HG02870 (cell line): ENCODE results near the gene GLRX.
"Not testable (repeated sequence)": the region's sequence is repeated elsewhere in the genome, so short reads cannot be mapped to it uniquely, and the experiment has no call there.

Experiments
- ATAC-seq: cut with Tn5 transposase; IDR thresholded peaks from one replicate; pipeline ENCODE4 v1.9.1; 2021; ENCODE audit warnings: mild to moderate bottlenecking, moderate library complexity; ENCODE audit not compliant: unreplicated experiment

The GLRX gene

DNA sequence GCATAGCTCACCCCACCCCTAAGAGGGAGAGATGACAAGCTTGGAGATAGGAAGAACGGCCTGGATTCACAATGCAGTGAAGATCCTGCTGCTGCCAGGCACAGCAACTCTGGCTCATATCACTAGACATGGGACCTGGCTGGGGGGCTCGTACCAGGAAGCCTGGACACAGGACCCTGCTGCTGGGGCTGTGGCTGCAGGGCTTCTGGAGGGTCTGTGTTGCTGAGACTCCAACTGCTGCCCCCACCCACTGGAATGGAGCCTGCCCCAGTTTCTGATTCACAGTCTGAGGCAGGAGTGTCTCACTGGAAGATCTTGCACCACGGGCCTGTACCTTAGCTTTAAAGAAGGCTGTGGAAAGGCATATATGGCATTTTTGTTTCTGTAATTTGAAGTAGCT, 31.0 kb upstream of the GLRX start:
- ATAC-seq, result no peak

GRCh38 chr5:95852567-95852966, 30.0 kb upstream of the GLRX start:
- ATAC-seq, result no peak

- not testable (repeated sequence) for ATAC-seq
Observed at GRCh38 chr5:95851141-95851540, 28.6 kb upstream of the GLRX start.

DNA sequence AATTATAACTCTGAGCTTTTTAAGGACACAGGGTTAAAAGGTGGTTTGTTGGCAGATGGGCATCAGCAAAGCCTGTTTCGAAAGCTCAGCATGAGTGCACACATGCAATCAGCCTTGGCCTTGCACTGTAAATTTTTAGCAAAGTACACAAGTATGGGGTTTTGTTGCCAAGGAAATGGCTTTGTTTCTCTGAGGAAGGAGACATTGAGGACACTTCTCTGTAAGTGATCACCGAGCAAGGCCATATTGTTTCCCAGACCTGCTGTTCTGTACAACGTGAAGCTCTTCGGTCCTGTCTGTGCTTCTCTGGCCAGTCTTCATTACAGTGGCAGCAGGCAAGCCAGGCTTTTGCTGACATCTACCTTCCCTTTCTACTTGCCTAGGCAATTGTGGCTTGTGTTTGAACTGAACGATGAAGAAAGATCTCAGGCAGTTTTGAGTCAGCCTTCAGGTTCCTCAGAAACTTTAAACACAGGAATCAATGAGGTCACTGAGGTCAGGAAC, 27.9 kb upstream of the GLRX start:
- no peak for ATAC-seq

- no peak for ATAC-seq
Observed at GRCh38 chr5:95848701-95849100, 26.2 kb upstream of the GLRX start.

DNA sequence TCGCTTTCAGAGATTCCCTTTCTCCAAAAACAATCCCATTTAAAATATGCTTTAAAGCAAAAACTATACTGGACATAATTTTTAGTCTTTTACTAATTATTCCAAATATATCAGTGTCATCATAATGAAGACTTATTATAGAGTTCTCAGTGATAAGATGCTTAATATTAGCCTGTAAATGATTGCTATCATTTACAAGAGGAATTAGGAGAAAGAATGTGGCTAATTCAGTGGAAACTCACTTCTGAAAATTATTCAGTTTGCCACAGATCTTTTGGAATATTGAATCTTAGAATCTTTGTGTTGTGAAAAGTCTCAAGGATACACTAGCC, 24.7 kb upstream of the GLRX start:
- ATAC-seq, result no peak

GRCh38 chr5:95846554-95847260, 24.2 kb upstream of the GLRX start:
- peak; percentile 56 for ATAC-seq

- no peak for ATAC-seq
Observed at GRCh38 chr5:95845391-95845790, 22.9 kb upstream of the GLRX start.

- no peak for ATAC-seq
Observed at GRCh38 chr5:95843733-95844223, 21.3 kb upstream of the GLRX start.

GRCh38 chr5:95842854-95843544, 20.5 kb upstream of the GLRX start:
- ATAC-seq, result peak; percentile 89

DNA sequence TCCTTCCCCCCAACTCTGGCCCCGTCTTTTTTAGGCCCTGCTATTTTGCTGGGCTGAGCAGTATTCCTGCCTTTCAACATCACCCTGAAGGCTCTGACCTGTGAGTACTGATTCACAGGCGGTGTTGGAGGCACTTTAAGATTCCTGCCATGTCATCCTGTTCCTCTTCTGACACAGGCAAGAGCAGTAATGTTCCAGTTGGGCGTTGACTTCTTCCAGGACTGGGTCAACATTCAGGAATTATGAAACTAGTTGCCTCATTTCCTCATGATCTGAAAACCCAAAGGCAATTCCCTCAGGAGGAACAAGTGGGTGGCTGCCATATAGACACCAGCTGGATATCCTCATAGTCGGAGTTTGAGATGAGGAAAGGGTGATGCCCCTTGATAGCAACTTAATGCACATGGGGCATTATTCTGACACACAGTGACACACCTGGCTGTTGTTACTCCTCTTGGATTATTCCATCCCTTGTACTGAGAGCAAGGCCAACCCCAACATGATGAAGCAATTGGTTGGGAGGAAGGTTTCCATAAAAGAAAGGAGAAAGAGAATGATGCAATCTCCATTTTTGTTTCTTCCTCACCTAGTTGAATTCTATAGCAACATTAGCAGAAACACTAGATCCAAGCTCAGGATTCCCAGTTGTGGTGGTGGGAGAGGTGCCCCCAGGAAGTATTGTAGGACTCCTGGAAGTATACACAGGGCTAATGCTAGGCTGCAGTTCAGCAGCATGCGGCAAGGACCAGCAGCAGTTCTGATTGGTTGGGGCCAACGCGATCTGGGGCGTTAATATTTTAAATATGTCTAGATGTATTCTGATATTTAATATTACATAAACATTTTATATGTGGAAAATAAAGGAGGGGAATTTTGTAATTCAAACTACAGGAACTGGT, 19.6 kb upstream of the GLRX start:
- no peak for ATAC-seq

DNA sequence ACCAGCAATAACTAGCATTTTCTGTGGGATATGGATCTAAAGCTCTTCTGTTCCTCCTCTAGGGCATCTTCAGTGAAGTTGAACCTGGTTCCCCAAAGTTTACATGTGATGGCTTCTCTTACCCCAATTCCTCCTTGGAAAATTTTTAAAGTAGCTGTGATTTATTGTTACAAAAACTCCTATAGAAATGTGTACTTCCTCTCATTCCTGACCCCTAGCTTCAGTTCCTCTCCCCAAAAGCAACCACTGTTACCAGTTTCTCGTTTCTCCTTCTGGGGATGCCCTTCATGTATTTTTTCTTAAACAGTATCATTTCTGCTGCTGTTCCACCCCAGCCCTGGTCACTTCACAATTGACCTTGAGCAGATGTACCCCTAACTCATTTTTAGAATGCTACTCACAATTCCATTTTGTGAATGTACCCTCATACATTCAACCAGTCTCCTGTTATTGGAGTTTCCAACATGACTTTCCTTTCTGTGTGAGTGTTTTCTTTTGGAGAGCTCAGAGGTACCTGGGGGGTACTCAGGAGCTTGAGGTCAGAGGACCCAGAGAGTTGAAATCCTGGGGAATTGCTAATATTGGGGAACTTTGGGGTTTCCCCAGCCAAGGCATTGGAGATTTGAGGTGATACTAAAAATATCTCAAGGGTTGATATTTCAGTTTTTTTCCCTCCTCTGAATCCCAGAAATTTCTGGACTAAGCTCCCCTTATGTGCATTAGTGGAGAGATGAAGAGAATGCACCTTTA, 18.6 kb upstream of the GLRX start:
- no peak for ATAC-seq

- ATAC-seq, result no peak
Observed at GRCh38 chr5:95839658-95840057, 17.1 kb upstream of the GLRX start.

GRCh38 chr5:95838556-95838955, 16.0 kb upstream of the GLRX start:
- no peak for ATAC-seq

DNA sequence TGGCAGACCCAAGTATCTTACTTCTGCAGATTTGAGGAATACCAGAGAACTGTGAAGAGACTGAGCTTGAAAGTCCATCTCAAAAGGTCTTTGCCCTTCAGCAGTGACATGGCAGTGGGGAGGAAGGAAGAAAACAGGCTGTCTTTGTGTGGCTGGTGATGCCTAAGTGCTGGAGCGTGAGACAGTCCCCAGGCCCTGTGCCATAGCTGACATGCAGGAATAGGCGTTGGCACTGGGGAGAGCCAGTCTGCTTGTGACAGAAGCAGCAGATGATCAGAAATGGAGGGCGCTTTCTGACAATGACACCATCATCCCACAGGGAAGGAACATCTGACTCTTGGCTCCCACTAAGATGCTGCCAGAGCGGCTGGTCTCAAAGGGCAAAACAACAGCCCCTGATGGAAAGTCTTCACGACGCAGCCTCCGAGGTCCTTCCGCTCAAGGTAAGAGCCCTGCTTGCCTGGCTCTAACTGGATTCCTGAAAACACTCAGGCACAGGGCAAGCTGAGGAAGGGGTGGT, 15.5 kb upstream of the GLRX start:
- no peak for ATAC-seq

- ATAC-seq, result no peak
Observed at GRCh38 chr5:95837492-95837891, 15.0 kb upstream of the GLRX start.

GRCh38 chr5:95836971-95837370, 14.4 kb upstream of the GLRX start:
- ATAC-seq, result not testable (repeated sequence)

- ATAC-seq, result peak; percentile 28
Observed at GRCh38 chr5:95836544-95836943, 14.0 kb upstream of the GLRX start.

DNA sequence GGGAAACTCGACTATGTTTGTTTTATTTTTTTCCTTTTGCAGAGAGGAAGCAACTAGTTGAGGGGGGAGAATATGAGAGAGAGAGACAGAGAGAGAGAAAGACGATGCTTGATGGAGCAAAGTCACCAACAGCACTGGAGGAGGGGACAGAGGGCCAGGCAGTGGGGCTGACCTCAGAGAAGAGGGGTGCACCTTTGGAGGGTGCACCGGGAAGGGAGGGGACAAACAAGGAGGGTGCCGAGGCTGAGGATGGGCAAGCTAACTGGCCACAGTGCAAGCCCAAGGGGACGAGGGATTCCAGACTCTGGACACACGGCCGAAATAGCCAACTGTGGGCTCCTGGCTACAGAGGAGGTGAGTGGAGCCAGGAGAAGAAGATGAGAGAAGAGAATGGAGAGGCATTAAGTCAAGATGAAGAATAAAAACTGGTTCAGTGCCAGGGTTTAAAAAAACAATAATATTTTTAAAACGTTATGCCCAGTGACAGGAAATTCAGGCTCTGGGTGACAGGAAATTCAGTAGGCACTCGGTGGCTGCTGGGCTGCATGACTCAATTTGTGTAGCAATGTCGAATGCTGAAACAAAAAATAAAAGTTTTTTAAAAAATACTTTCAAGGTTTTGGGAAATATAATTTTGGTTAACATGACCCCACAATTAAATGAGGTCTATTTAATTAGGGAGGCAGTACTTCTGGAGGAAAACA, 13.3 kb upstream of the GLRX start:
- no peak for ATAC-seq

- no peak for ATAC-seq
Observed at GRCh38 chr5:95832664-95833063, 10.1 kb upstream of the GLRX start.
